NCI-H2081 treated with DMSO at 0.1 percent for 48 hours (cell line): ENCODE data around the gene SLC13A3.

Experiments
- DNase-seq: peaks from one replicate; lab custom pipeline; 2025; lab: John Stamatoyannopoulos, UW

SLC13A3 gene

GRCh38 chr20:46652699-46653098 lies 1.4 kb upstream of the SLC13A3 start:
- DNase-seq, result no peak

- no peak for DNase-seq
Measured at GRCh38 chr20:46650575-46651090, 626 bp downstream of the SLC13A3 start.

GRCh38 chr20:46649965-46650542 lies 1.2 kb downstream of the SLC13A3 start:
- DNase-seq, result no peak

GRCh38 chr20:46649650-46649949 lies 1.7 kb downstream of the SLC13A3 start:
- no peak for DNase-seq

GRCh38 chr20:46648903-46649649 lies 2.2 kb downstream of the SLC13A3 start:
- DNase-seq, result no peak

- no peak for DNase-seq
Measured at GRCh38 chr20:46647469-46647868, 3.8 kb downstream of the SLC13A3 start.

- no peak for DNase-seq
Measured at GRCh38 chr20:46646659-46647380, 4.4 kb downstream of the SLC13A3 start.

GRCh38 chr20:46646122-46646521 lies 5.1 kb downstream of the SLC13A3 start:
- no peak for DNase-seq

GRCh38 chr20:46644733-46645132 lies 6.5 kb downstream of the SLC13A3 start:
- DNase-seq, result no peak

- DNase-seq, result no peak
Measured at GRCh38 chr20:46644160-46644559, 7.1 kb downstream of the SLC13A3 start.

- no peak for DNase-seq
Measured at GRCh38 chr20:46642969-46643343, 8.3 kb downstream of the SLC13A3 start.

- no peak for DNase-seq
Measured at GRCh38 chr20:46642265-46642968, 8.8 kb downstream of the SLC13A3 start.

- DNase-seq, result no peak
Measured at GRCh38 chr20:46641424-46641823, 9.8 kb downstream of the SLC13A3 start.

- DNase-seq, result no peak
Measured at GRCh38 chr20:46640536-46641311, 10.5 kb downstream of the SLC13A3 start.

- DNase-seq, result no peak
Measured at GRCh38 chr20:46640044-46640443, 11.2 kb downstream of the SLC13A3 start.

GRCh38 chr20:46639587-46639986 lies 11.7 kb downstream of the SLC13A3 start:
- no peak for DNase-seq

GRCh38 chr20:46638898-46639274 lies 12.4 kb downstream of the SLC13A3 start:
- no peak for DNase-seq

- no peak for DNase-seq
Measured at GRCh38 chr20:46638134-46638897, 12.9 kb downstream of the SLC13A3 start.

- DNase-seq, result no peak
Measured at GRCh38 chr20:46637427-46638133, 13.7 kb downstream of the SLC13A3 start.

GRCh38 chr20:46637020-46637419 lies 14.2 kb downstream of the SLC13A3 start:
- no peak for DNase-seq
